Measurements from ENCODE around the gene ADARB1. TPM values are rescaled to one million over a fixed set of nuclear protein-coding genes. Genes with fewer than 3 reads are reported as not detected.
"Not testable (repeated sequence)": the region's sequence is repeated elsewhere in the genome, so short reads cannot be mapped to it uniquely, and the experiment has no call there.

ADARB1 gene
- polyA plus RNA-seq, 1 experiment: 25.3 TPM

DNA sequence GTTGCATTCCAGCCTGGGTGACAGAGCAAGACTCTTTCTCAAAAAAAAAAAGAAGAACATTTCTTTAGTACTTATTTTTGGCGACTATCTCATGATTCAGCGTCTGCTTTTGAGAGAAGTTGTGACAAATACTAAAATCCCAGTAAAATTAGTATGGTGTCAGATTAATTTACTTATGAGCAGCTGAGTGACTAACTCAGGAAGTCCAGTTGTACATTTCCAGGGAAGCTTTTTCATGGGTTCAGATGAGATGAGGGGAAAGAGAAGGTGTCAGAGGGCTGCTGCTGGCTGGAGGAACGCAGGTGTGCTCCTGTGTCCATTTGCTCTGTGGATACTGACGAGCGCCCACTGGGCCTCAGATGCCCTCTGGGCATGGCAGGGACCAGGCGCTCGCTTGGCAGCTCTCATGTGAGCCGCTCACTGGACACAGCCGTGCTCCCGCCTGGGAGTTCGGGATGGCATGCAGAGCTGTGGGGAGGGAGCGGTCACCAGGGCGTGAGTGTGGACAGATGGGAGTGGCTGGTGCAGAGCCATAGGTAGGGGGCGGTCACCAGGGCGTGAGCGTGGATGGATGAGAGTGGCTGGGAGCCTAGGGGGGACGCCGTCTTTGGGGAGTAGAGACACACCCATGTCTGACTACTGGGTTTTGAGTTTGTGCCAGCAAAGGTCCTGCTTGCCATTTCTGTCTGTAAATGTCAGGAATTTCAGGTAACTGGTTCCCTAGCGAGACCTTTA lies 55.0 kb downstream of the ADARB1 start:
- ChIA-PET CTCF (interaction anchor here (1.0 to 4.9 kb wide), 9 partner anchors 8 to 236 kb away, joined by 3 to 63 read pairs (median 15); no protein-coding TSS in a partner anchor), POLR2A (interaction anchor here (1.0 to 1.1 kb wide), 2 partner anchors 167 to 171 kb away, joined by 3 to 5 read pairs; no protein-coding TSS in a partner anchor)
- peak overlapping the region; percentile 47 for H3K27ac ChIP-seq (ENCODE audit: low read depth, low read length)
- no peaks in the 10 kb centered on the region for H3K27me3 ChIP-seq (ENCODE audit: control insufficient read depth, insufficient read depth, low read length)
- H3K4me3 ChIP-seq (ENCODE audit: low read depth, low read length): no peak overlapping the region
- DNase-seq (ENCODE audit: low read depth, low spot score): no peak
- no peaks in the 10 kb centered on the region for H3K9me3 ChIP-seq (ENCODE audit: control insufficient read depth, insufficient read depth, low read length)
- TF ChIP-seq, protein P1, sequence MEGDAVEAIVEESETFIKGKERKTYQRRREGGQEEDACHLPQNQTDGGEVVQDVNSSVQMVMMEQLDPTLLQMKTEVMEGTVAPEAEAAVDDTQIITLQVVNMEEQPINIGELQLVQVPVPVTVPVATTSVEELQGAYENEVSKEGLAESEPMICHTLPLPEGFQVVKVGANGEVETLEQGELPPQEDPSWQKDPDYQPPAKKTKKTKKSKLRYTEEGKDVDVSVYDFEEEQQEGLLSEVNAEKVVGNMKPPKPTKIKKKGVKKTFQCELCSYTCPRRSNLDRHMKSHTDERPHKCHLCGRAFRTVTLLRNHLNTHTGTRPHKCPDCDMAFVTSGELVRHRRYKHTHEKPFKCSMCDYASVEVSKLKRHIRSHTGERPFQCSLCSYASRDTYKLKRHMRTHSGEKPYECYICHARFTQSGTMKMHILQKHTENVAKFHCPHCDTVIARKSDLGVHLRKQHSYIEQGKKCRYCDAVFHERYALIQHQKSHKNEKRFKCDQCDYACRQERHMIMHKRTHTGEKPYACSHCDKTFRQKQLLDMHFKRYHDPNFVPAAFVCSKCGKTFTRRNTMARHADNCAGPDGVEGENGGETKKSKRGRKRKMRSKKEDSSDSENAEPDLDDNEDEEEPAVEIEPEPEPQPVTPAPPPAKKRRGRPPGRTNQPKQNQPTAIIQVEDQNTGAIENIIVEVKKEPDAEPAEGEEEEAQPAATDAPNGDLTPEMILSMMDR (IDR thresholded peaks at IDR 0.05; ENCODE audit: low read depth, low read length): no peak

DNA sequence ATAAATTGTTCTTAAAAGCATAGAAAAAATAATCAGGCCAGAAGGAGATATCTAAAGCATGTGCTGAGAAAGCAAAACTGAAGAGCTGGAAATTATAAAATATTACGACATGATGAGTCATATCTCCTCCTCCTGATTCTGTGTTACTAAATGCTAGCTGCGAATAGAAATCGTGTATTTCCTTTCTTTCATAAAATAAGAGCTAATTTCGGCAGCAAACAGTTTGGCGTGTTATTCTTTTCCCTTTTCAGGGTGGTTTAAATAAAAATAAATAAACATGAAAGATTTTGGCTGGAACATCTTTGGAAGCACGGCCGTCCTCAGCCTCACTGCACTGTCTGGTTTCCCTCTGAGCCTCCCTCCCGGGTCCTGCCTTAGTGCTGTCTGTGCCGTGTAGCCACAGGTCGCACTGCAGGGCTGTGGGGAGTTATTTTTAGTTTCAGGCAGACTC lies 56.0 kb downstream of the ADARB1 start:
- H3K27ac ChIP-seq (ENCODE audit: low read depth, low read length): peak overlapping the region; percentile 71
- POLR2A ChIA-PET: interaction anchor here (0.6 to 1.1 kb wide), 3 partner anchors 168 to 181 kb away, joined by 3 to 5 read pairs (median 3); no protein-coding TSS in a partner anchor
- CTCF ChIA-PET: interaction anchor here (0.7 to 4.9 kb wide), 6 partner anchors 7 to 255 kb away, joined by 3 to 63 read pairs (median 16); no protein-coding TSS in a partner anchor
- DNase-seq (ENCODE audit: low read depth, low spot score): no peak
- no peaks in the 10 kb centered on the region for H3K9me3 ChIP-seq (ENCODE audit: control insufficient read depth, insufficient read depth, low read length)
- TF ChIP-seq, protein P1 (IDR thresholded peaks at IDR 0.05; ENCODE audit: low read depth, low read length): no peak
- H3K27me3 ChIP-seq (ENCODE audit: control insufficient read depth, insufficient read depth, low read length): no peaks in the 10 kb centered on the region
- peak overlapping the region; percentile 55 for H3K4me3 ChIP-seq (ENCODE audit: low read depth, low read length)

DNA sequence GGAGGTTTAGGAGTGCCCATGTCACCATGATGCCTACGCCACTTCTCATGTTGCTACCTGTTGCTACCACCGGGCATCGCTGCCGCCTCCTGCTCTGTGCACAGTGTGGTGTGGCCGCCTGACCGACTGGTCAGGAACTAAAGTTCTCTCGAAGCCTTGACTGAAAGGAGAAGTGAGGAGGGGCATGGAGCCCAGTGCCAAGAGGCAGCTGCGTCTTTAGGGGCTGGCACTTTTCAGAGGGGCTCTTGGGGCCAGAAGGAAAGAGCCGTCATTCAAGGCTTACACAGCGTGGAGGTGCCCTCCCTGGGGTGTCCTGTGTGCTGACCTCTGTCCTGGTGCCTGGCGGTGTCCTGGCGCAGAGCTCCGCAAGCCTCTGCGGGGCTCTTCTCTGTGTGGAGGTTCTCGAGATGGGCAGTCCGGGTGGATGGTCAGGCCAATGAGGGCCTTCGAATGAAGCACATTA lies 57.2 kb downstream of the ADARB1 start:
- Histone ChIP-seq H3K4me3 (ENCODE audit: low read depth, low read length) (no peak overlapping the region), H3K27ac (ENCODE audit: low read depth, low read length) (no peak overlapping the region), H3K27me3 (ENCODE audit: control insufficient read depth, insufficient read depth, low read length) (no peaks in the 10 kb centered on the region), H3K9me3 (ENCODE audit: control insufficient read depth, insufficient read depth, low read length) (no peaks in the 10 kb centered on the region)
- ChIA-PET CTCF (interaction anchor here (4.9 kb wide), 1 partner anchor 182 kb away, joined by 63 read pairs; no protein-coding TSS in a partner anchor), POLR2A (no interaction called here)
- TF ChIP-seq, protein P1 (IDR thresholded peaks at IDR 0.05; ENCODE audit: low read depth, low read length): no peak
- DNase-seq (ENCODE audit: low read depth, low spot score): no peak

DNA sequence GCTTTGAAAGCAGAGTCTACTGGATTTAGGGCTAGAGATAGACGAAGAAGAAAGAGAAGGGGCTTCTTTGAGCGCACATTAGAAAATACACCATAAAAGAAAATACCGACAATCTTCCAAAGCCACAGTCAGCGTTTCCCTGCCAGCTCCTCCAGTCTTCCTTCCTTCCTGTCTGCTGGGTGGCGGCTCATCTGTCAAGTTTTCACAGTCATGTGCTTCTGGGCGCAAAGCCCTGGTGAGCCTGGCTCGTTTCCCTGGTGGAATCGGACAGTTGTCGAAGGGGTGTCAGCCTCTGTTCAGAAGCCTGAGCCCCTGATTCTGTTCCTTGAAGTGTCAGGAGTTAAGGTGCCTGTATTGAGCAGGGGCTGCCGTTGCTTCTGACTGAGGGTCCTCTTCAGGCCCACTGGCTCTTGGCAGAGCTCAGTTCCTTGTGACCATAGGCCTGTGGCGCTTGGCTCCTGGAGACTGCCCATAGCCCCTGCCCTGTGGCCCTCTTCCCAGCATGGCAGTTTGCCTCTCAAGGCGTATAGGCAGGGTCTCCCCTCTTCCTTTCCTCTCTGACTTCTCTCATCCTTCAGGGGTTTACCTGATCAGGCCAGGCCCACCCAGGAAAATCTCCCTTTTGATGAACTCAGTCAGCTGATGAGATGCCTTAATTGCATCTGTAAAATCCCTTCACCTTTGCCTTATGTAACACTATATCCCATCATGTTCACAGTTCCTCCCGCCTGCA lies 58.6 kb downstream of the ADARB1 start:
- TF ChIP-seq, protein P1 (IDR thresholded peaks at IDR 0.05; ENCODE audit: low read depth, low read length): no peak
- Histone ChIP-seq H3K4me3 (ENCODE audit: low read depth, low read length) (no peak overlapping the region), H3K27ac (ENCODE audit: low read depth, low read length) (no peak overlapping the region), H3K9me3 (ENCODE audit: control insufficient read depth, insufficient read depth, low read length) (no peaks in the 10 kb centered on the region), H3K27me3 (ENCODE audit: control insufficient read depth, insufficient read depth, low read length) (no peaks in the 10 kb centered on the region)
- CTCF ChIA-PET: no interaction called here
- no peak for DNase-seq (ENCODE audit: low read depth, low spot score)
- POLR2A ChIA-PET: no interaction called here

DNA sequence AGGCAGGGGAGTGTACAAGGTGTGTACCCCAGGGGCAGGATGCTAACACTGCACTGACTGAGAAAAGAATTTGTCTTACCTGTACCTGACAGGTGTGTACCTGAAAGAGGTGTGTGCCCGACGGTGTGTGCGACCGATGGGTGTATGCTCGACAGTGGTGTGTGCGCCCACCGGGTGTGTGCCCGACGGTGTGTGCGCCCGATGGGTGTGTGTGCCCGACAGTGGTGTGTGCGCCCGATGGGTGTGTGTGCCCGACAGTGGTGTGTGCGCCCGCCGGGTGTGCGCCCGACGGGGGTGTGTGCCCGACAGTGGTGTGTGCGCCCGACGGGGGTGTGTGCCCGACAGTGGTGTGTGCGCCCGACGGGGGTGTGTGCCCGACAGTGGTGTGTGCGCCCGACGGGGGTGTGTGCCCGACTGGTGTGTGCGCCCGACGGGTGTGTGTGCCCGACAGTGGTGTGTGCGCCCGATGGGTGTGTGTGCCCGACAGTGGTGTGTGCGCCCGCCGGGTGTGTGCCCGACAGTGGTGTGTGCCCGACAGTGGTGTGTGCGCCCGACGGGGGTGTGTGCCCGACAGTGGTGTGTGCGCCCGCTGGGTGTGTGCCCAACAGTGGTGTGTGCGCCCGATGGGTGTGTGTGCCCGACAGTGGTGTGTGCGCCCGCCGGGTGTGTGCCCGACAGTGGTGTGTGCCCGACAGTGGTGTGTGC lies 59.3 kb downstream of the ADARB1 start:
- H3K27ac ChIP-seq (ENCODE audit: low read depth, low read length); CTCF ChIA-PET; H3K27me3 ChIP-seq (ENCODE audit: control insufficient read depth, insufficient read depth, low read length); H3K4me3 ChIP-seq (ENCODE audit: low read depth, low read length); H3K9me3 ChIP-seq (ENCODE audit: control insufficient read depth, insufficient read depth, low read length); POLR2A ChIA-PET; DNase-seq (ENCODE audit: low read depth, low spot score): not testable (repeated sequence)

Data from AG04450 (cell line).